H9 (cell line): ENCODE data around the gene IFNG-AS1. TPM values are rescaled to one million over a fixed set of nuclear protein-coding genes. Genes with fewer than 3 reads are reported as not detected.

Experiments
- DNase-seq: peaks from one replicate; pipeline ENCODE4 v3.0.0-alpha.2; 2017
- H2AFZ ChIP-seq: one replicate; pipeline ENCODE4 v1.6.1; 2013; ENCODE audit warnings: mild to moderate bottlenecking, low read length, control low read depth, moderate library complexity
- H2AK5ac ChIP-seq: 2 replicates; pipeline ENCODE4 v1.6.1; 2013; ENCODE audit warnings: low read length, control low read depth, mixed read lengths; ENCODE audit not compliant: insufficient read length
- H2BK120ac ChIP-seq: one replicate; pipeline ENCODE4 v1.6.1; 2013; ENCODE audit warnings: low read depth, mild to moderate bottlenecking, low read length, control low read depth, inconsistent platforms; ENCODE audit not compliant: poor library complexity, severe bottlenecking
- H2BK12ac ChIP-seq: 2 replicates; pipeline ENCODE4 v1.6.1; 2013; ENCODE audit warnings: low read length, control low read depth, mixed read lengths, low read depth; ENCODE audit not compliant: insufficient read length
- H2BK15ac ChIP-seq: 2 replicates; pipeline ENCODE4 v1.6.1; 2013; ENCODE audit warnings: low read depth, low read length, control low read depth
- H2BK20ac ChIP-seq: one replicate; pipeline ENCODE4 v1.6.1; 2013; ENCODE audit warnings: low read depth, mild to moderate bottlenecking, low read length, control low read depth, inconsistent platforms; ENCODE audit not compliant: poor library complexity, severe bottlenecking
- H2BK5ac ChIP-seq: 2 replicates; pipeline ENCODE4 v1.6.1; 2013; ENCODE audit warnings: low read length, control low read depth, mixed read lengths; ENCODE audit not compliant: insufficient read length
- H3K14ac ChIP-seq: 2 replicates; pipeline ENCODE4 v1.6.1; 2013; ENCODE audit warnings: low read length, control low read depth; ENCODE audit not compliant: insufficient read depth
- H3K18ac ChIP-seq: 2 replicates; pipeline ENCODE4 v1.6.1; 2013; ENCODE audit warnings: low read depth, mild to moderate bottlenecking, mixed read lengths, low read length, control low read depth; ENCODE audit not compliant: insufficient read length
- H3K23ac ChIP-seq: 2 replicates; pipeline ENCODE4 v1.6.1; 2013; ENCODE audit warnings: low read length, control low read depth, mixed read lengths, low read depth; ENCODE audit not compliant: insufficient read length
- H3K23me2 ChIP-seq: 2 replicates; pipeline ENCODE4 v1.6.1; 2013; ENCODE audit warnings: low read depth, mild to moderate bottlenecking, mixed read lengths, low read length, control low read depth; ENCODE audit not compliant: insufficient read length, poor library complexity, severe bottlenecking
- H3K27ac ChIP-seq: 2 replicates; pipeline ENCODE4 v1.5.1; 2013; ENCODE audit warnings: low read length, control low read depth, mixed read lengths, low read depth; ENCODE audit not compliant: insufficient read length
- H3K27me3 ChIP-seq: 2 replicates; pipeline ENCODE4 v1.6.1; 2013; ENCODE audit warnings: low read length, control low read depth, inconsistent platforms; ENCODE audit not compliant: insufficient read depth
- H3K4ac ChIP-seq: 2 replicates; pipeline ENCODE4 v1.6.1; 2013; ENCODE audit warnings: low read depth, mild to moderate bottlenecking, control low read depth, inconsistent platforms, low read length, moderate library complexity
- H3K4me1 ChIP-seq: 2 replicates; pipeline ENCODE4 v1.6.1; 2013; ENCODE audit warnings: low read length, control low read depth, inconsistent platforms; ENCODE audit not compliant: insufficient read depth
- H3K4me2 ChIP-seq: 2 replicates; pipeline ENCODE4 v1.6.1; 2013; ENCODE audit warnings: low read length, control low read depth, mixed read lengths; ENCODE audit not compliant: insufficient read length, insufficient read depth
- H3K56ac ChIP-seq: 2 replicates; pipeline ENCODE4 v1.6.1; 2013; ENCODE audit warnings: low read depth, mild to moderate bottlenecking, mixed read lengths, low read length, control low read depth; ENCODE audit not compliant: insufficient read length
- H3K79me1 ChIP-seq: 2 replicates; pipeline ENCODE4 v1.6.1; 2013; ENCODE audit warnings: low read depth, mild to moderate bottlenecking, moderate library complexity, low read length, control low read depth, inconsistent platforms; ENCODE audit not compliant: insufficient read depth, poor library complexity, severe bottlenecking
- H3K79me2 ChIP-seq: 2 replicates; pipeline ENCODE4 v1.6.1; 2013; ENCODE audit warnings: low read length, control low read depth, inconsistent platforms; ENCODE audit not compliant: insufficient read depth
- H3K9ac ChIP-seq: 2 replicates; pipeline ENCODE4 v1.6.1; 2013; ENCODE audit warnings: low read length, control low read depth, mixed read lengths; ENCODE audit not compliant: insufficient read length; ENCODE audit errors: extremely low read depth
- H3K9me3 ChIP-seq: one replicate; pipeline ENCODE4 v1.6.1; 2013; ENCODE audit warnings: low read depth, low read length, inconsistent platforms; ENCODE audit not compliant: control insufficient read depth
- H3T11ph ChIP-seq: one replicate; pipeline ENCODE4 v1.6.1; 2013; ENCODE audit warnings: mild to moderate bottlenecking, low read length, control low read depth, inconsistent platforms
- H4K20me1 ChIP-seq: one replicate; pipeline ENCODE4 v1.6.1; 2013; ENCODE audit not compliant: control insufficient read depth, insufficient read length, insufficient read depth
- H4K5ac ChIP-seq: 2 replicates; pipeline ENCODE4 v1.6.1; 2013; ENCODE audit warnings: low read depth, mild to moderate bottlenecking, mixed read lengths, low read length, control low read depth; ENCODE audit not compliant: insufficient read length
- H4K8ac ChIP-seq: replicated peaks from 2 replicates; pipeline ENCODE4 v1.6.1; 2013; ENCODE audit warnings: low read length, control low read depth, mixed read lengths, low read depth; ENCODE audit not compliant: insufficient read length
- H4K91ac ChIP-seq: 2 replicates; pipeline ENCODE4 v1.6.1; 2013; ENCODE audit warnings: low read depth, mild to moderate bottlenecking, moderate library complexity, mixed read lengths, low read length, control low read depth; ENCODE audit not compliant: insufficient read length
- H3K27ac Mint-ChIP-seq, 3 experiments: 2 replicates in 2 of 3; 3 replicates in 1 of 3; pipeline ENCODE4 v1.8.0; 2020 to 2021; ENCODE audit warnings: mixed read lengths in 3 of 3, mild to moderate bottlenecking in 1 of 3, moderate library complexity in 1 of 3
- H3K27me3 Mint-ChIP-seq: 2 replicates; pipeline ENCODE4 v1.8.0; 2021; ENCODE audit warnings: low read depth, mild to moderate bottlenecking, moderate library complexity, mixed read lengths
- H3K36me3 Mint-ChIP-seq, 3 experiments: 2 replicates in 2 of 3; 3 replicates in 1 of 3; pipeline ENCODE4 v1.8.0; 2020 to 2021; ENCODE audit warnings: low read depth in 3 of 3, mixed read lengths in 3 of 3; ENCODE audit not compliant: insufficient read depth in 1 of 3
- H3K4me1 Mint-ChIP-seq, 2 experiments: 2 replicates each; pipeline ENCODE4 v1.8.0; 2020; ENCODE audit warnings: mixed read lengths in 2 of 2
- H3K4me3 Mint-ChIP-seq, 2 experiments: 2 replicates in 1 of 2; 3 replicates in 1 of 2; pipeline ENCODE4 v1.8.0; 2020 to 2021; ENCODE audit warnings: mild to moderate bottlenecking in 2 of 2, mixed read lengths in 2 of 2, moderate library complexity in 1 of 2
- H3K9me3 Mint-ChIP-seq, 2 experiments: 2 replicates in 1 of 2; 3 replicates in 1 of 2; pipeline ENCODE4 v1.8.0; 2020; ENCODE audit warnings: mild to moderate bottlenecking in 2 of 2, mixed read lengths in 2 of 2, moderate library complexity in 1 of 2
- WGBS: extraction: QIAGEN DNeasy Blood & Tissue Kit; methylation state at CpG from one replicate; pipeline ENCODE4 v1.1.7; 2013; ENCODE audit warnings: missing lambda C conversion rate, low lambda C conversion rate, mixed read lengths; ENCODE audit not compliant: insufficient read length; ENCODE audit errors: extremely low coverage; 5-methylcytosine and 5-hydroxymethylcytosine counted together
- total RNA-seq: library from RNA; stranded (reverse); gene quantifications from 2 replicates; pipeline ENCODE4 v1.2.1, GENCODE V29; 2021
- TF ChIP-seq, protein P1 (sequence below): fragments of 200-600 bp; sonication (generic); conservative IDR thresholded peaks from 3 replicates; pipeline ENCODE4 v1.8.0; 2021; ENCODE audit warnings: antibody characterized with exemption, mild to moderate bottlenecking

The IFNG-AS1 gene
- total RNA-seq, 1 experiment from 2014 or later, result not detected

- no peak overlapping the region for H3K23ac ChIP-seq
- no peak overlapping the region for H2AFZ ChIP-seq
- no peak overlapping the region for H4K91ac ChIP-seq
- no peak overlapping the region for H2BK12ac ChIP-seq
- peaks cover 18 to 20% of the 10 kb centered on the region in 2 experiments for H3K9me3 Mint-ChIP-seq
- no peaks in the 10 kb centered on the region for H4K20me1 ChIP-seq
- WGBS, result no CpG with 5 or more reads among the region's 6 CpGs
- H3K27ac Mint-ChIP-seq, result no peak overlapping the region; a peak in 2 of 7 replicates
- H3K18ac ChIP-seq, result no peak overlapping the region
- no peak overlapping the region for H2BK120ac ChIP-seq
- peaks cover 0 to 3% of the 10 kb centered on the region in 2 experiments; a peak in 1 of 4 replicates for H3K4me1 Mint-ChIP-seq
- H3K4me3 Mint-ChIP-seq, result no peak overlapping the region
- no peaks in the 10 kb centered on the region for H3K23me2 ChIP-seq
- H3K27ac ChIP-seq, result no peak overlapping the region
- H3K27me3 ChIP-seq, result no peaks in the 10 kb centered on the region
- H2AK5ac ChIP-seq, result no peak overlapping the region
- peaks cover 1 to 14% (median 9%) of the 10 kb centered on the region in 3 experiments; a peak in 6 of 7 replicates for H3K36me3 Mint-ChIP-seq
- no peak overlapping the region for H3T11ph ChIP-seq
- H2BK20ac ChIP-seq, result no peak overlapping the region
- H3K27me3 Mint-ChIP-seq, result peaks cover 2% of the 10 kb centered on the region
- H3K79me2 ChIP-seq, result no peaks in the 10 kb centered on the region
- DNase-seq, result no peak
- H3K14ac ChIP-seq, result no peak overlapping the region
- H3K9ac ChIP-seq, result no peak overlapping the region
- TF ChIP-seq, protein P1, sequence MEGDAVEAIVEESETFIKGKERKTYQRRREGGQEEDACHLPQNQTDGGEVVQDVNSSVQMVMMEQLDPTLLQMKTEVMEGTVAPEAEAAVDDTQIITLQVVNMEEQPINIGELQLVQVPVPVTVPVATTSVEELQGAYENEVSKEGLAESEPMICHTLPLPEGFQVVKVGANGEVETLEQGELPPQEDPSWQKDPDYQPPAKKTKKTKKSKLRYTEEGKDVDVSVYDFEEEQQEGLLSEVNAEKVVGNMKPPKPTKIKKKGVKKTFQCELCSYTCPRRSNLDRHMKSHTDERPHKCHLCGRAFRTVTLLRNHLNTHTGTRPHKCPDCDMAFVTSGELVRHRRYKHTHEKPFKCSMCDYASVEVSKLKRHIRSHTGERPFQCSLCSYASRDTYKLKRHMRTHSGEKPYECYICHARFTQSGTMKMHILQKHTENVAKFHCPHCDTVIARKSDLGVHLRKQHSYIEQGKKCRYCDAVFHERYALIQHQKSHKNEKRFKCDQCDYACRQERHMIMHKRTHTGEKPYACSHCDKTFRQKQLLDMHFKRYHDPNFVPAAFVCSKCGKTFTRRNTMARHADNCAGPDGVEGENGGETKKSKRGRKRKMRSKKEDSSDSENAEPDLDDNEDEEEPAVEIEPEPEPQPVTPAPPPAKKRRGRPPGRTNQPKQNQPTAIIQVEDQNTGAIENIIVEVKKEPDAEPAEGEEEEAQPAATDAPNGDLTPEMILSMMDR, result peak; percentile 66
- H4K5ac ChIP-seq, result no peak overlapping the region
- no peak overlapping the region for H2BK15ac ChIP-seq
- H3K4ac ChIP-seq, result no peak overlapping the region
- H3K4me1 ChIP-seq, result no peaks in the 10 kb centered on the region
- H2BK5ac ChIP-seq, result no peak overlapping the region
- H3K4me2 ChIP-seq, result no peak overlapping the region
- H3K79me1 ChIP-seq, result no peaks in the 10 kb centered on the region
- H4K8ac ChIP-seq, result no peak overlapping the region
- H3K9me3 ChIP-seq, result no peaks in the 10 kb centered on the region
- H3K56ac ChIP-seq, result no peak overlapping the region
Observed at GRCh38 chr12:68067762-68068376, 78.6 kb downstream of the IFNG-AS1 start.
